HG03196 (cell line): Measurements from ENCODE around the gene TRIML2.
"Not testable (repeated sequence)": the region's sequence is repeated elsewhere in the genome, so short reads cannot be mapped to it uniquely, and the experiment has no call there.

Source experiments
- ATAC-seq: cut with Tn5 transposase; IDR thresholded peaks from one replicate; pipeline ENCODE4 v1.9.1; 2021; ENCODE audit not compliant: unreplicated experiment

The TRIML2 gene

GRCh38 chr4:188107931-188108843, 1.2 kb downstream of the TRIML2 start:
- no peak for ATAC-seq

GRCh38 chr4:188106454-188106853, 2.9 kb downstream of the TRIML2 start:
- no peak for ATAC-seq

GRCh38 chr4:188092824-188093223, 16.6 kb downstream of the TRIML2 start:
- ATAC-seq = no peak

- ATAC-seq = no peak
Observed at GRCh38 chr4:188086858-188087257, 22.5 kb downstream of the TRIML2 start.

- ATAC-seq = no peak
Observed at GRCh38 chr4:188082796-188083195, 26.6 kb downstream of the TRIML2 start.

GRCh38 chr4:188078116-188078515, 31.3 kb downstream of the TRIML2 start:
- no peak for ATAC-seq

- ATAC-seq = no peak
Observed at GRCh38 chr4:188076169-188076568, 33.2 kb downstream of the TRIML2 start.

GRCh38 chr4:188061083-188061482, 48.3 kb downstream of the TRIML2 start:
- ATAC-seq = no peak

- no peak for ATAC-seq
Observed at GRCh38 chr4:188053302-188053701, 56.1 kb downstream of the TRIML2 start.

- ATAC-seq = no peak
Observed at GRCh38 chr4:188046657-188047056, 62.7 kb downstream of the TRIML2 start.

- not testable (repeated sequence) for ATAC-seq
Observed at GRCh38 chr4:188045461-188045860, 63.9 kb downstream of the TRIML2 start.

GRCh38 chr4:188043154-188043553, 66.2 kb downstream of the TRIML2 start:
- no peak for ATAC-seq

- no peak for ATAC-seq
Observed at GRCh38 chr4:188042191-188042590, 67.2 kb downstream of the TRIML2 start.

GRCh38 chr4:188041721-188042120, 67.7 kb downstream of the TRIML2 start:
- no peak for ATAC-seq
